ENCODE results near the gene CEBPB. TPM values are rescaled to one million over a fixed set of nuclear protein-coding genes. Genes with fewer than 3 reads are reported as not detected.

The CEBPB gene
- total RNA-seq, 1 donor = 38.1 TPM

DNA sequence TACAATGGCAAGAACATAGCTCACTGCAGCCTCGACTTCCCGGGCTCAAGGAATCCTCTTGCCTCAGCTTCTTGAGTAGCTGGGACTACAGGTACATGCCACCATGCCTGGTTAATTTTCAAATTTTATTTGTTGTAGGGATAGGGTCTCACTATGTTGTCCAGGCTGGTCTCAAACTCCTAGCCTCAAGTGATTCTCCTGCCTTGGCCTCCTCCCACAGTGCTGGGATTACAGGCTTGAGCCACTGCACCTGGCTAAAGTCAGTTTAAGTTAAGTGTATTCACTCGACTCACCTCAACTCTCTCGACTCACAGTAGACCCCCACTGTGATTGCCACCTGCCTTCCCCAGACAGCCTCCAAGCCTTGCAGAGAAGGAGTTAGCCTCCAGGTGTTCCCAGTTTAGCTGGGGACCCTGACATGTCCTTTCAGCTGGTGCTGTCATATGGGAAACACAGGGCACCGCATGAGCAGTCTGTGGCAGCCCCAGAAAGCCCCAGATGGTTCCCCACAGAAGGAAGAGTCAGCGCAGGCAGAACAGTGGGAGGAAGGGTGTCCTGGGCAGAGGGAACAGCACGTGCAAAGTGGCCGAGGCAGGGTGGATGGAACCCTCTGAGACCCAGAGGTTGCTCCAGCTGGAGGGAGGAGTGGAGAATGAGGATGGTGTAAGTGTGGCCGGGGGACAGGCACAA is 40.4 kb downstream of the CEBPB start:
- DNase-seq (ENCODE audit: low read depth) = no peak
- H3K4me3 ChIP-seq (ENCODE audit: low read depth, low read length) = no peak overlapping the region
- TF ChIP-seq CTCF (IDR thresholded peaks at IDR 0.05; ENCODE audit: insufficient read depth, low read length) = no peak

DNA sequence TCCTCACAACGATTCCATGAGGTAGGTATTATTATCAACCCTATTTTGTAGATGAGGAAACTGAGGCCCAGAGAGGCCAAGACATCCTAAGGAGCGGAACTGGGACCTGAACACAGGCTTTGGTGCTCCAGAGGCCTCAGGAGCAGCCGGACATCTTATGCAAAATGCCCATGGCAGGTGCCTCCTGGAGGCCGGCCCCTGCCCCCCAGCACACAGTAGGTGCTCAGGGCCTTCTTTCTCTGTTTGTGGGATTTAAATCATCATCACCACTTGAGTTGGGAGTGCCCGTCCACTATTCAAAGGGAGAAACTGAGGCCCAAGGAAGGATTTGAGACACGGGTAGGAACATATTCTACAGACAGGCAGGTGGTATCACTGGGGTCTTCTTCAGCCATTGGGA is 41.2 kb downstream of the CEBPB start:
- DNase-seq (ENCODE audit: low read depth) = no peak
- TF ChIP-seq CTCF (IDR thresholded peaks at IDR 0.05; ENCODE audit: insufficient read depth, low read length) = no peak
- H3K4me3 ChIP-seq (ENCODE audit: low read depth, low read length) = no peak overlapping the region

DNA sequence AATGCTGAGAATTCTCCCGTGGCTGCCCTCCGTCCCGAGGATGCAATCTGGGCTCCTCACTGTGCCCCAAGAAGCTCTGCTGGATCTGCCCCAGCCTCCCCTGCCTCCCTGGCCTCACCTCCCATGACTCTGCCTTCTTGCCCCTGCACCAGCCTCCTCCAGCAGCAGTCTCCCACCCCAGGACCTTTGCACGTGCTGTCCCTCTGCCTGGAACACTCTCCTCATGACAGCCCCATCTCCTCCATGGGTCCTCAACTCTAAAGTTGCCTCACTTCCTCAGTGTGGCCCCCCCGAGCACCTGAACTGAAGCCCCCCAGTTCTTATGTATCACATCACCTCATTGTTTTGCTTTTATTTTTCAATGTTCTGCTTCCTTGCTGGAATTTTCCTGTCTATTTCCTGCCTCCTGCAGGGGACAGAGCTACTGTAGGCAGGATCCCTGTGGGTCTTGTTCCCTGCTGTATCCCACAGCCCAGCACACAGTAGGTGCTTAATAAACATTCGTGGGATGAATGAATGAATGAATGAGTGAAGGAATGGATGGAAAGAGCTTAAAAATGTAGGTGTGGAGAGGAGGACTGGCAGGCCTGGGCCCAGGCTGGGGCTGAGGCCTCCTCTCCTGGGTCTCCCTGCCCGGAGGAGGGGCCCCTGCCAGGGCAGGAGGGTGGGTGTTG is 42.2 kb downstream of the CEBPB start:
- H3K4me3 ChIP-seq (ENCODE audit: low read depth, low read length) = no peak overlapping the region
- DNase-seq (ENCODE audit: low read depth) = no peak
- TF ChIP-seq CTCF (IDR thresholded peaks at IDR 0.05; ENCODE audit: insufficient read depth, low read length) = no peak

- no peak for TF ChIP-seq CTCF (IDR thresholded peaks at IDR 0.05; ENCODE audit: insufficient read depth, low read length)
- DNase-seq (ENCODE audit: low read depth) = no peak
- H3K4me3 ChIP-seq (ENCODE audit: low read depth, low read length) = no peak overlapping the region
Observed at GRCh38 chr20:50233325-50234212, 42.9 kb downstream of the CEBPB start.

- DNase-seq (ENCODE audit: low read depth) = no peak
- no peak overlapping the region for H3K4me3 ChIP-seq (ENCODE audit: low read depth, low read length)
- TF ChIP-seq CTCF (IDR thresholded peaks at IDR 0.05; ENCODE audit: insufficient read depth, low read length) = no peak
Observed at GRCh38 chr20:50234288-50234687, 43.7 kb downstream of the CEBPB start.

DNA sequence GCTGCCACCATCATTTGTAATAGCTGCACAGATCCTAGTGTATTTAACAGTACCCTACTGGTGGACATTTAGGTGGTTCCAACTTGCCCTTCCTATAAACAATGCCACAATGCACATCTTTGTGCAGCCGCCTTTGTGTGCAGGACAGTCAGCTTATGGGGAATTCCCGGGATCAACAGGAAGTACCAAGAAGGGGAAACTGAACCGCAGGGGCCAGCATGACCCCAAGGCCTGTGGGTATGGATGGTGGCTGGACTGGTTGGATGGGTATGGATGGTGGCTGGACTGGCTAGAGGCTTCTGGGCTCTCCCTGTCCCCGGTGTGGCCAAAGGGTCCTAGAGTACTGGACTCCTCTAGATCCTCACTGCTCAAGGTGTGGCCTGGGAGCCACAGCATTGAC is 46.7 kb downstream of the CEBPB start:
- no peak for DNase-seq (ENCODE audit: low read depth)
- no peak overlapping the region for H3K4me3 ChIP-seq (ENCODE audit: low read depth, low read length)
- TF ChIP-seq CTCF (IDR thresholded peaks at IDR 0.05; ENCODE audit: insufficient read depth, low read length) = no peak
